HG02970 (cell line): Measurements from ENCODE around the gene COQ7.

Source experiments
- ATAC-seq: cut with Tn5 transposase; IDR thresholded peaks from one replicate; pipeline ENCODE4 v1.9.1; 2021; ENCODE audit warnings: mild to moderate bottlenecking, moderate library complexity, moderate number of reproducible peaks; ENCODE audit not compliant: unreplicated experiment, low FRiP score

COQ7 gene

GRCh38 chr16:19085679-19086200 is 18.3 kb downstream of the COQ7 start:
- ATAC-seq = no peak

DNA sequence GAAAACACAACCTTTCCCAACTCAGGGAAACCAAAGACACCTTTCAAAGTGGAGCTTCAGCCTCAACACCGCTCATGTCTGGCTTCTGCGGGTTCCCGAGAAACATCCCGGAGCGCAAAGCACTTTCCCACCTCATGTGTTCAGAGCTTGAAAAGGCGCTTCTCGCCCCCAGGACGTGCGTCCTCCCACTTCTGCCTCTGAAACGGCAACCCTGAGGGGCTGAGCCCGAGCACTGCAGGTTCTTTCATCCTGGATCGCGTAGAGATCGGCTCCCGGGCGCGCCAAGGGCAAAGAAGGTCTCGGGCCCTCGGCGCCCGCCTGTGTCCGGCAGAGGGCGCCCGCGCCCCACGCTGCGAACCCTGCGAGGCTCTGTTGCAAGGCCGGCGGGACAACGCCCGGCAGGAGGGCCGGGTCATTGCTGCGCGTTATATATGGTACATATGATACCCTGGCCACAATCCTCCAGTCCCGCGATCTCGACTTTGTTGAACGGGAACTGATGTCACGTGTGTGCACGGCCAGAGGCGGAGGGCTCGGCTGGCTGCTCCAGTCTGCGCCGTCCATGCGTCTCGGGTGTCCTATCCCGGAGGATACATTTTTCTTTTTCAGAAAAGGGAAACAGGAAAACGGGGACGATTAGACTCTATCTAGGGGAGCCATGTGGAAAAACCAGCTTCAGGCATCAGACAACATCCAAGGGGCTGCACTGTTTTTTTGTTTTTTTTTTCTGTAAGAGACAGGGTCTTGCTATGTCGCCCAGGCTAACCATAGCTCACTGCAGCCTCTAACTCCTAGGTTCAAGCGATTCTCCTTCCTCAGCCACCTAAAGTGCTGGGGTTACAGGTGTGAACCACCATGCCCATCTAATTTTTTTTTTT is 19.1 kb downstream of the COQ7 start:
- ATAC-seq = peak; percentile 74

DNA sequence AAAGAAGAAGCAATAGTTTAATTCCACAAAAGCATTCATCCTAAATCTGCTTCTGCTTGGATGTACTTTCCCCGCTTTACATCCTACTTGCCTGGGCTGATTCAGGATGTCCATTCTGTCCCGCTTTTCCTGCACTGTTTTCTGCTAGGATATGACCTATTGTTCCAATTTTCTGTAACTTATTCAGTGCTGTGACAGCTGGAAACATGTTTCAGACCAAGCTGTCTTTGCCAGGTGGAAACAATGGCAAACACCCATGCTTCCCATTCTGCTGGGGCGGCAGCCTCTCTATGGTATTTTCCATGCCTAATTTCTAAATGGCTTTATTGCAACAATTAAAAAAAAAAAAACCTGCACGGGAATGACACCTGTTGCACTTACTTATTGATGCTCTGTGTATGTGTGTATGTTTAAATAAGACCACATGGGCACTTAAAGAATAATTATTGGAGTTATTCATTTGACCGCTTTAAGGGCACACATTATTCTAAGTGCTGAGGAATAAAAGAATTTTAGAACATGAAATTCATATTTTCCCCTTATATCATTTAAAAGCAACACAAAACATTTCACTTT is 21.0 kb downstream of the COQ7 start:
- ATAC-seq = no peak

GRCh38 chr16:19089410-19089955 is 22.1 kb downstream of the COQ7 start:
- no peak for ATAC-seq

GRCh38 chr16:19090916-19091315 is 23.5 kb downstream of the COQ7 start:
- ATAC-seq = no peak

DNA sequence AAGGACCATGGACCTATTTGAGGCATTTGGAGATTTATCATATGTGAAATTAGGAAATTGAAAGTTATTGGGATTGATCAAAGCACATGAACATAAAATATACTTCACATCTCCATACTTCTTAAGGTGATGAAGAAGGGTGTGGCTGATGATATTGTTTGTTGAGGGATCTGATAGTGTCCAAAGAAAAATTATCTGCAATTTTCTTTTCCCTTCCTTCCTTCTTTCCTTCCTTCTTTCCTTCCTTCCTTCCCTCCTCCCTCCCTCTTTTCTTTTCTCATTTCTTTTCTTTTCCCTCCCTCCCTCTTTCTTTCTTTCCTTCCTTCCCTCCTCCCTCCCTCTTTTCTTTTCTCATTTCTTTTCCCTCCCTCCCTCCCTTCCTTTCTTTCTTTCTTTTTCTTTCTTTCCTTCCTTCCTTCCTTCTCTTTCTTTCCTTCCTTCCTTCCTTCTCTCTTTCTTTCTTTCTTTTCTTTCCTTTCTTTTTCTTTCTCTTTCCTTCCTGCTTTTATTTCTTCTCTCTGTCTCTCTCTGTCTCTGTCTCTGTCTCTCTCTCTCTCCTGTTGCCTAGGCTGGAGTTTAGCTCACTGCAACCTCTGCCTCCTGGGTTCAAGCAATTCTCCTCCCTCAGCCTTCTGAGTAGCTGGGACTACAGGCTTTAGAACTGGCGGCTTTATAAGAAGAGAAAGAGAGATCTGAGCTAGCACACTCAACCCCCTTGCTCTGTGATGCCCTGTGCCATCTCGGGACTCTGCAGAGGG is 25.4 kb downstream of the COQ7 start:
- ATAC-seq = no peak

- no peak for ATAC-seq
Observed at GRCh38 chr16:19093631-19094541, 26.5 kb downstream of the COQ7 start.

- ATAC-seq = no peak
Observed at GRCh38 chr16:19094542-19095365, 27.3 kb downstream of the COQ7 start.

GRCh38 chr16:19095654-19096053 is 28.2 kb downstream of the COQ7 start:
- ATAC-seq = no peak

DNA sequence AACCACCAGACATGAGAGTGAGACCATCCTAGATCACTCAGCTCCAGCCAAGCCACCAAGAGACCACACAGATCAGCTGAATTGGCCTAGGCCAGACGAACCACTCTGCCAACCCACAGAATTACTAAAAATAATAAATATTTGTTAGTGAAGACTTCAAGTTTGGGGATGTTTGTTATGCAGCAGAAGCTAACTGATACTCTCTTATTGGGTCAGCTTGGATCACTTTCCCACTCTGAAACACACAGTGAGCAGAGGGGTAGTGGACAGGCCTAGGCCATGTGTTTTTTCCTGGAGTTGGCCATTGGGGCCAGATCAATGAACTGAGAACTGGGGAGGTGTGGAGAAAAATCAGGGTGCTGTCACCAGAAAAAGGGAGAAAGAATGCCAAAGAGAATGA is 30.8 kb downstream of the COQ7 start:
- ATAC-seq = no peak

DNA sequence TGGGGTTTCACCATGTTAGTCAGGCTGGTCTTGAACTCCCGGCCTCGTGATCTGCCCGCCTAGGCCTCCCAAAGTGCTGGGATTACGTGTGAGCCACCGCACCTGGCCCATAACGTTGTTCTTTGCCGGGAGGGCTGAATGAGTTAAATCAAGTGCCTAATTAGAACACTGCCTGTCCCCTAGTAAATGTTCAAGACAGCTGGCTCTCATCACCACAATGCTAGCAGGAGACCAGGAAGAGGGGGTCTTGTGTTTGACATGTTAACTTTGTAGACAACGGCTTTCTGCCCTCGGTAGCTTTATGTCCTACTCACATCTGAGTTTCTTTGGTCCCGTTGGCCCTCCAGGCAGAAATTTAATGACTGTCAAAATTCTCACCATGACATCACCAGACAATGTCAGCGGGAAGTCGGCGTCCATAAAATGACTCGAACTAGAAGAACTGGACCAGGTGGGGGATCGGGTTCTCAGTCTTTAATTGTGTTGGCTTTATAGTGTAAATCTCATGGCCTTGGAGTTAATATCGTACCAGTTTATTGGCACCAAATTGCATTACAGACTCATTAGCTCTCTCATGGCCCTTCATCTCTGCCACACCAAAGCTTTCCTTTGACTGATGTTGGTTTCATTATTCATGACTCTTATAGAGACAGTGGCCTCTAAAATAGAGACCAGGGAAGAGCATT is 34.9 kb downstream of the COQ7 start:
- ATAC-seq = no peak

DNA sequence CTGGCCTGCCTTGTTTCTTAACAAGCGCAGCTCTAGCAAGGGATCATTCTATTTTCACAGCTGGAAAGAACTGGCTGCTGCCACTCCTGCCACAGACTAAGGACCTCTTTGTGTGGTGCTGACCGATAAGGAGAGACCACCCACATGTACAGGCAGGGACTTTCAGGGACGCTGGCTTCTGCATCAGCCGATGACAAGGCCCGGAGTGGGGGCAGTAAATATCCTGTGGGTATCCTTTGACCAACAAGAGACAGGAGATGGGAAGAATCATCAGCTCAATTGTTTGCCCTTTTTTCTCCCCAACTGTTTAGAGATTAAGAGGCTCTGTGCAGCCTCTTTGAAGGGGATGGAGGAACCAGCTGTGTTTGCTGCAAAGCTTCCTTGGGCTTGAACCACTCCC is 37.2 kb downstream of the COQ7 start:
- no peak for ATAC-seq

GRCh38 chr16:19105131-19105530 is 37.7 kb downstream of the COQ7 start:
- no peak for ATAC-seq

DNA sequence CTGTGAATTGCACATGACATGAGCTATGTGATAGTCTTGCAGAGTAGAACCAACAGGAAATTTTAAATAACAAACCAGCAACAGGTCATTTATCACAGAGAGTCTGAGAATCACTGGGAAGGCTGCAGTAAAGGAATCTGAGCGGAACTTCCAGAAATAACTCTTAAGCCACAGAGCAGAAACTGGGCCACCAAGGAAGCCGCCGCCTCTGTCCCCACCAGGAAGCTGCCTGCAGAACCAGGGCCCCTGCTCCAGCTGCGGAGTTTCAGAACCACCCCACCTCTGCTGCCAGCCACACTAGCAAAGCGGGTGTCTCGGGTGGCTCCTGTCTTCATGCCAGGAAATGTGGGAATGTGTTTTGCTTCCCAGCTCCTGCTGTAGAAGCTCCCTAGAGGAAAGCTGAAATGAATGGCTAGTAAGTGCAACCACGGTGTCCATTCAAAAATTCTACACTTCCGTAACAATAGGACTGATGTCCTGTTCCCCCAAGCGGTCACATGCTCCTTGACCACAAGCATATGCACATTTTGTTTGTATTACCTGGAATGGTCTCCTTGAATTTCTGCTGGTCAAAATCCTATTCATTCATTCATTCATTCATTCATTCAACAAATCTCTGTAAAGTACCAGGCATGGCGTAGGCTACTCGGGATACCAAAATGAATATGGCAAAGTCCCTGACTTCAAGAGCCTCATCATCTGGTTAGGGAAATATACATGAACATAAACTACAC is 38.6 kb downstream of the COQ7 start:
- no peak for ATAC-seq

- no peak for ATAC-seq
Observed at GRCh38 chr16:19106625-19107020, 39.2 kb downstream of the COQ7 start.

DNA sequence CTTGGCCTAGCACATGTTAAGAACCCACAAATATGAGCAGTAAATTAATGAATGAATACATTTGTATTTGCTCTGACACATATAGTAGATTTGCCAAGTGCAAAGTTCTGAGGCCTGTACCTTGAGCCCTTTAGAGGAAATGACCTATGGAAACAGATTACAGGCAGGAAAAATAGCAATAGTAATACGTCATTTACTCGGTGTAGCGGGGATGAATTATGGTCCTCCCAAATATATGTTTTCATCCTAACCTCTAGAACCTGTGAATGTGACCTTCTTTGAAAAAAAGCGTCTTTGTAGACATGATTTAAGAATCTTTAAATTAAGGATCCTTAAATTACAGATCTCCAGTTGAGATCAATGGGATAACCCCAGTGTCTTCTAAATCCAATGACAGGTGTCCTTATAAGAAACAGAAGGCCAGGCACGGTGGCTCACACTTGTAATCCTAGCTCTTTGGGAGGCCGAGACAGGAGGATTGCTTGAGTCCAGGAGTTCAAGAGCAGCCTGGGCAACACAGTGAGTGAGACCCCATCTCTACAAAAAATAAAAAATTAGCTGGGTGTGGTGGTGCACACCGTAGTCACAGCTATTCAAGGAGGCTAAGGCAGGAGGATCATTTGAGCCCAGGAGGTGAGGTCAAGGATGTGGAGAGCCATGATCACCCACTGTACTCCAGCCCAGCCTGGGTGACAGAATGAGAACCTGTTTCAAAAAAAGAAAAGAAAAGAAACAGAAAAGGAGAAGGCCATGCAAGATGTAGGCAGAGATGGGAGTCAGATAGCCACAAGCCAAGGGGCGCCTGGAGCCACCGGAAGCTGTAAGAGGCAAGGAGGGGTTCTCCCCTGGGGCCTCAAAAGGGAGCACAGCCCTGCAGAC is 41.2 kb downstream of the COQ7 start:
- ATAC-seq = no peak

GRCh38 chr16:19109288-19109664 is 41.9 kb downstream of the COQ7 start:
- ATAC-seq = no peak
